ENCODE measurements around the gene PLG.
A peak's percentile ranks its signal among the peaks of the same experiment; 100 is the strongest.

Gene PLG

DNA sequence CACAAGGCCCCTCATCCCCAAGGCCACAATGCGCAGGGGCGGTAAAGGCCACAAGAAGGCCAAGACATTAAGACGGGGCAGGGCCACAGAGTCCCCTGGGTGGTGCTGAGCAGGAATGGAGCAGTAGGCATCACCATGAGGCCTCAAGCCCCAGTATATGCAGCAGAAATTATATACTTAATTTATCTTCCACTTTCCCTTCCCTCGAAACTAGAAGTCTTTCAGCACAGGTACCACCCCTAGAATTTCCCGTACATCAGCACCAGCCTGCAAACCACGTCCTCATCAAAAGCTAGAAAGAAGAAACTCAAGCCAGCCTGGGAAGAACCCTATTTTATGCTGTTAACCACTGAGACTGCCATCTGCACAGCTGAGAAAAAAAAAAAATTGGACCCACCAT lies 89.4 kb downstream of the PLG start:
- DNase-seq (ENCODE audit: low read depth): no peak
- no peak overlapping the region for H3K4me3 ChIP-seq (ENCODE audit: low read depth, low read length)

GRCh38 chr6:160791981-160792418 lies 90.0 kb downstream of the PLG start:
- TF ChIP-seq, protein P1, sequence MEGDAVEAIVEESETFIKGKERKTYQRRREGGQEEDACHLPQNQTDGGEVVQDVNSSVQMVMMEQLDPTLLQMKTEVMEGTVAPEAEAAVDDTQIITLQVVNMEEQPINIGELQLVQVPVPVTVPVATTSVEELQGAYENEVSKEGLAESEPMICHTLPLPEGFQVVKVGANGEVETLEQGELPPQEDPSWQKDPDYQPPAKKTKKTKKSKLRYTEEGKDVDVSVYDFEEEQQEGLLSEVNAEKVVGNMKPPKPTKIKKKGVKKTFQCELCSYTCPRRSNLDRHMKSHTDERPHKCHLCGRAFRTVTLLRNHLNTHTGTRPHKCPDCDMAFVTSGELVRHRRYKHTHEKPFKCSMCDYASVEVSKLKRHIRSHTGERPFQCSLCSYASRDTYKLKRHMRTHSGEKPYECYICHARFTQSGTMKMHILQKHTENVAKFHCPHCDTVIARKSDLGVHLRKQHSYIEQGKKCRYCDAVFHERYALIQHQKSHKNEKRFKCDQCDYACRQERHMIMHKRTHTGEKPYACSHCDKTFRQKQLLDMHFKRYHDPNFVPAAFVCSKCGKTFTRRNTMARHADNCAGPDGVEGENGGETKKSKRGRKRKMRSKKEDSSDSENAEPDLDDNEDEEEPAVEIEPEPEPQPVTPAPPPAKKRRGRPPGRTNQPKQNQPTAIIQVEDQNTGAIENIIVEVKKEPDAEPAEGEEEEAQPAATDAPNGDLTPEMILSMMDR (IDR thresholded peaks at IDR 0.05; ENCODE audit: control insufficient read depth, extremely low read depth, insufficient read depth): no peak
- H3K4me3 ChIP-seq (ENCODE audit: low read depth, low read length): no peak overlapping the region
- no peak for DNase-seq (ENCODE audit: low read depth)

More for the DNA sequence above, 89.4 kb downstream of the PLG start:
- TF ChIP-seq, protein P1 (IDR thresholded peaks at IDR 0.05; ENCODE audit: control insufficient read depth, extremely low read depth, insufficient read depth): no peak

GRCh38 chr6:160792708-160793107 lies 90.7 kb downstream of the PLG start:
- H3K4me3 ChIP-seq (ENCODE audit: low read depth, low read length): no peak overlapping the region
- TF ChIP-seq, protein P1 (IDR thresholded peaks at IDR 0.05; ENCODE audit: control insufficient read depth, extremely low read depth, insufficient read depth): no peak
- no peak for DNase-seq (ENCODE audit: low read depth)

GRCh38 chr6:160793652-160794051 lies 91.6 kb downstream of the PLG start:
- no peak for DNase-seq (ENCODE audit: low read depth)
- H3K4me3 ChIP-seq (ENCODE audit: low read depth, low read length): no peak overlapping the region
- TF ChIP-seq, protein P1 (IDR thresholded peaks at IDR 0.05; ENCODE audit: control insufficient read depth, extremely low read depth, insufficient read depth): no peak

DNA sequence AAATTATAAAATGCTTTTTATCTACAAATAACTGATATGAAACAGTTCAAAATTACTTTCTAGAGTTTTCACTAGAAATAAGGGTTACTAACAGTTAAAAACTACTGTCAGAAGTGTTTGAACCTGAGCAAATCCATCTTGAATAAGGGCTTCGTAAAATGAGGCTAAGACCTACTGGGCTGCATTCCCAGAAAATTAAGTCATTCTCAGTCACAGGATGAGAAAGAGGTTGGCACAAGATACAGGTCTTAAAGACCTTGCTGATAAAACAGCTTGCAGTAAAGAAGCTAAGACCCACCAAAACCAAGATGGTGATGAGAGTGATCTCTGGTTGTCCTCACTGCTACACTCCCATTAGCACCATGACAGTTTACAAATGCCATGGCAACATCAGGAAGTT lies 93.7 kb downstream of the PLG start:
- TF ChIP-seq, protein P1 (IDR thresholded peaks at IDR 0.05; ENCODE audit: control insufficient read depth, extremely low read depth, insufficient read depth): no peak
- DNase-seq (ENCODE audit: low read depth): peak; percentile 63
- H3K4me3 ChIP-seq (ENCODE audit: low read depth, low read length): no peak overlapping the region

GRCh38 chr6:160798625-160799024 lies 96.6 kb downstream of the PLG start:
- DNase-seq (ENCODE audit: low read depth): no peak
- H3K4me3 ChIP-seq (ENCODE audit: low read depth, low read length): no peak overlapping the region
- TF ChIP-seq, protein P1 (IDR thresholded peaks at IDR 0.05; ENCODE audit: control insufficient read depth, extremely low read depth, insufficient read depth): no peak

DNA sequence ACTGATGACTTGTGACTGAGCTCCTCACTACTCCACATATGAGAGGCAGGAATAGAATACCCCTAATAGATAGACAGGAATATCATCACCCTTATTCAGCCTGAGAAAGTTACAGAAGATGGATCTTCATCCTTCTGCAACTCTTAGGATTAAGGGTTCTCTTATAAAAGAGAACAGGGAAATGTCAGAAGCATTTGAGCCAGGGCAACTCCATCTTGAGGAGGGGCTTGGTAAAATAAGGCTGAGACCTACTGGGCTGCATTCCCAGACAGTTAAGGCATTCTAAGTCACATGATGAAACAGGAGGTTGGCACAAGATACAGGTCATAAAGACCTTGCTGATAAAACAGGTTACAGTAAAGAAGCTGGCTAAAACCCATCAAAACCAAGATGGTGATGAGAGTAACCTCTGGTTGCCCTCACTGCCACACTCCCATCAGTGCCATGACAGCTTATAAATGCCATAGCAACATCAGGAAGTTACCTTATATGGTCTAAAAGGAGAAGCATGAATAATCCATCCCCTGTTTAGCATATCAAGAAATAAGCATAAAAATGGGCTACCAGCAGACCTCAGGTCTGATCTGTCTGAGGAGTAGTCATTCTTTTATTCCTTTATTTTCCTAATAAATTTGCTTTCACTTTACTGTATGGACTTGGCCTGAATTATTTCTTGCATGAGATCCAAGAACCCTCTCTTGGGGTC lies 97.9 kb downstream of the PLG start:
- no peak for DNase-seq (ENCODE audit: low read depth)
- H3K4me3 ChIP-seq (ENCODE audit: low read depth, low read length): no peak overlapping the region
- TF ChIP-seq, protein P1 (IDR thresholded peaks at IDR 0.05; ENCODE audit: control insufficient read depth, extremely low read depth, insufficient read depth): no peak
